HepG2 (cell line): ENCODE results near the gene JAG1. TPM values are rescaled to one million over a fixed set of nuclear protein-coding genes. Genes with fewer than 3 reads are reported as not detected.
A peak's percentile ranks its signal among the peaks of the same experiment; 100 is the strongest.

Source experiments
- ELF4 ChIP-seq: sonication (generic); formaldehyde crosslinking; IDR thresholded peaks from 2 replicates; pipeline ENCODE4 v1.5.0; 2020; ENCODE audit warnings: missing genetic modification reagents, mild to moderate bottlenecking, moderate library complexity, borderline replicate concordance
- FOXA1 ChIP-seq, 2 experiments: fragments of 450-650 bp in 1 of 2; sonication (generic) in 1 of 2; formaldehyde crosslinking in 1 of 2; IDR thresholded peaks; 2 replicates each; pipeline versions ENCODE4 v1.4.0 to v1.6.1; 2016 to 2020; ENCODE audit warnings: missing genetic modification reagents in 1 of 2
- HMG20A ChIP-seq: IDR thresholded peaks from 2 replicates; pipeline ENCODE4 v1.6.1; 2016; ENCODE audit warnings: borderline replicate concordance
- LCORL ChIP-seq, 2 experiments: fragments of 450-650 bp in 1 of 2; sonication (generic) in 1 of 2; formaldehyde crosslinking in 1 of 2; IDR thresholded peaks; 2 replicates each; pipeline versions ENCODE4 v1.5.0 to v1.6.1; 2017 to 2020; ENCODE audit warnings: antibody characterized with exemption in 1 of 2, missing genetic modification reagents in 1 of 2
- MZF1 ChIP-seq: sonication (generic); formaldehyde crosslinking; IDR thresholded peaks from 2 replicates; pipeline ENCODE4 v1.8.1; 2023; ENCODE audit warnings: mild to moderate bottlenecking, missing genetic modification reagents, borderline replicate concordance
- POLR2A ChIP-seq, 2 experiments: IDR thresholded peaks; 2 replicates each; pipeline ENCODE4 v1.6.1; 2011; ENCODE audit warnings: low read depth in 2 of 2, low read length in 2 of 2, mild to moderate bottlenecking in 1 of 2, moderate library complexity in 1 of 2; ENCODE audit not compliant: insufficient read depth in 1 of 2
- RARA ChIP-seq: IDR thresholded peaks from 2 replicates; pipeline ENCODE4 v1.6.1; 2016; ENCODE audit warnings: missing genetic modification reagents, missing compliant biosample characterization
- SRSF4 ChIP-seq: fragments of 200-400 bp; formaldehyde crosslinking; IDR thresholded peaks from one replicate; pipeline ENCODE4 v1.6.1; 2018; ENCODE audit warnings: mild to moderate bottlenecking, low read depth, low read length, moderate library complexity; ENCODE audit not compliant: poor library complexity, severe bottlenecking
- YEATS4 ChIP-seq: sonication (generic); formaldehyde crosslinking; IDR thresholded peaks from 2 replicates; pipeline ENCODE4 v1.4.0; 2020; ENCODE audit warnings: missing genetic modification reagents, borderline replicate concordance
- ZKSCAN5 ChIP-seq: sonication (generic); formaldehyde crosslinking; IDR thresholded peaks from 2 replicates; pipeline ENCODE4 v1.5.1; 2020; ENCODE audit warnings: mild to moderate bottlenecking, missing genetic modification reagents
- ZNF205 ChIP-seq: IDR thresholded peaks from 2 replicates; pipeline ENCODE4 v1.6.1; 2018; ENCODE audit warnings: missing biosample characterization, missing genetic modification reagents
- ZNF207 ChIP-seq: fragments of 450-650 bp; IDR thresholded peaks from 2 replicates; pipeline ENCODE4 v1.6.1; 2016; ENCODE audit warnings: antibody characterized with exemption, borderline replicate concordance
- ZNF431 ChIP-seq: sonication (generic); formaldehyde crosslinking; IDR thresholded peaks from 2 replicates; pipeline ENCODE4 v1.9.0; 2022; ENCODE audit warnings: missing genetic modification reagents, low read depth, mild to moderate bottlenecking, borderline replicate concordance
- ZNF557 ChIP-seq: sonication (generic); formaldehyde crosslinking; IDR thresholded peaks from 2 replicates; pipeline ENCODE4 v1.4.0; 2020; ENCODE audit warnings: missing genetic modification reagents
- ZNF644 ChIP-seq: IDR thresholded peaks from 2 replicates; pipeline ENCODE4 v1.6.1; 2016; ENCODE audit warnings: low read depth
- ZNF724P ChIP-seq: sonication (generic); formaldehyde crosslinking; IDR thresholded peaks from 2 replicates; pipeline ENCODE4 v1.8.0; 2022; ENCODE audit warnings: missing genetic modification reagents, borderline replicate concordance
- polyA plus RNA-seq, 8 experiments: library from polyadenylated mRNA; depleted of rRNA in 3 of 8; stranded (reverse) in 7 of 8; unstranded in 1 of 8; fragments of >200 nt; fragmentation: Illumina TruSeq in 4 of 8; extraction: Trizol in 4 of 8; gene quantifications; 2 replicates each; pipeline versions ENCODE4 v1.2.1 to v1.2.3, GENCODE V29; 2011 to 2016; ENCODE audit warnings: low read depth in 4 of 8, missing spikeins in 1 of 8, mixed read lengths in 1 of 8; ENCODE audit not compliant: insufficient read depth in 1 of 8
- total RNA-seq, 5 experiments: library from RNA; depleted of rRNA; stranded (reverse); fragments of >200 nt; fragmentation: Illumina TruSeq; extraction: Trizol; gene quantifications; 2 replicates each; pipeline ENCODE4 v1.2.3, GENCODE V29; 2016; ENCODE audit warnings: low read depth in 1 of 5
- TF ChIP-seq, protein P1 (sequence below), 2 experiments: sonication (generic) in 1 of 2; formaldehyde crosslinking in 1 of 2; IDR thresholded peaks; 2 replicates each; pipeline versions ENCODE4 v1.6.1 to v1.9.0; 2014 to 2022; ENCODE audit warnings: antibody characterized with exemption in 1 of 2, borderline replicate concordance in 1 of 2, inconsistent platforms in 1 of 2, low read depth in 1 of 2, missing genetic modification reagents in 1 of 2
- TF ChIP-seq, protein P2 (sequence below): sonication (generic); formaldehyde crosslinking; IDR thresholded peaks from 2 replicates; pipeline ENCODE4 v1.8.0; 2022; ENCODE audit warnings: mild to moderate bottlenecking, missing genetic modification reagents, borderline replicate concordance
- TF ChIP-seq, protein P3 (sequence below): sonication (generic); formaldehyde crosslinking; IDR thresholded peaks from 2 replicates; pipeline ENCODE4 v1.4.0; 2020; ENCODE audit warnings: missing genetic modification reagents, borderline replicate concordance

The JAG1 gene
- total and polyA plus RNA-seq, 2 of the 13 experiments (the other 11 are each of a cell fraction or from before 2014, with no cell fraction given), result 47.1 to 56.3 TPM

DNA sequence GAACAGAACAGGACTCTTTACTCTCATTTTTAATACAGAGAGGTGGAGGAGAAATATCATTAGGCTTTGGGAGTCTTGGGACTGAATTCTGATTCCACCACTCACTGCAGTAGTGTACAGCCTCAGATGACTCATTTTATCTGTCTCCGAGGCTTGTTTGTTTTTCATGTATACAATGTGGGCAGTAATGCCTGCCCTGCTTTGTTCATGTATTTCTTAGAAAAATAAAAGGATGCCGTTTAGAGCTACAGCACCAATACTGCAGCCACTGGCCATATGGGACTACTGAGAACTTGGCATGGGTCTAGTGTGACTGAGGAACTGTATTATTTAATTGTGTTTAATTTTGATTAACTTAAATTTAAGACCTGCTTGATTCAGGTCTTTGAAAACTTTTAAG, 41.2 kb upstream of the JAG1 start (continued):
- TF ChIP-seq LCORL (IDR thresholded peaks at IDR 0.05), result no peak
- TF ChIP-seq LCORL (CRISPR knock-in tag; IDR thresholded peaks at IDR 0.05), result no peak
- TF ChIP-seq ZNF431 (CRISPR knock-in tag), result no peak
- peak; percentile 75; the same call in 1 of the 2 replicates for TF ChIP-seq HMG20A (CRISPR knock-in tag)
- TF ChIP-seq, protein P1, sequence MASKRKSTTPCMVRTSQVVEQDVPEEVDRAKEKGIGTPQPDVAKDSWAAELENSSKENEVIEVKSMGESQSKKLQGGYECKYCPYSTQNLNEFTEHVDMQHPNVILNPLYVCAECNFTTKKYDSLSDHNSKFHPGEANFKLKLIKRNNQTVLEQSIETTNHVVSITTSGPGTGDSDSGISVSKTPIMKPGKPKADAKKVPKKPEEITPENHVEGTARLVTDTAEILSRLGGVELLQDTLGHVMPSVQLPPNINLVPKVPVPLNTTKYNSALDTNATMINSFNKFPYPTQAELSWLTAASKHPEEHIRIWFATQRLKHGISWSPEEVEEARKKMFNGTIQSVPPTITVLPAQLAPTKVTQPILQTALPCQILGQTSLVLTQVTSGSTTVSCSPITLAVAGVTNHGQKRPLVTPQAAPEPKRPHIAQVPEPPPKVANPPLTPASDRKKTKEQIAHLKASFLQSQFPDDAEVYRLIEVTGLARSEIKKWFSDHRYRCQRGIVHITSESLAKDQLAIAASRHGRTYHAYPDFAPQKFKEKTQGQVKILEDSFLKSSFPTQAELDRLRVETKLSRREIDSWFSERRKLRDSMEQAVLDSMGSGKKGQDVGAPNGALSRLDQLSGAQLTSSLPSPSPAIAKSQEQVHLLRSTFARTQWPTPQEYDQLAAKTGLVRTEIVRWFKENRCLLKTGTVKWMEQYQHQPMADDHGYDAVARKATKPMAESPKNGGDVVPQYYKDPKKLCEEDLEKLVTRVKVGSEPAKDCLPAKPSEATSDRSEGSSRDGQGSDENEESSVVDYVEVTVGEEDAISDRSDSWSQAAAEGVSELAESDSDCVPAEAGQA (IDR thresholded peaks at IDR 0.05; ENCODE audit: low read depth), result no peak
- TF ChIP-seq, protein P1 (CRISPR knock-in tag; IDR thresholded peaks at IDR 0.05; ENCODE audit: borderline replicate concordance), result no peak
- TF ChIP-seq ZNF644 (CRISPR knock-in tag), result peak; percentile 57; the same call in 1 of the 2 replicates
- no peak for TF ChIP-seq ZNF205 (CRISPR knock-in tag)
- TF ChIP-seq, protein P2, sequence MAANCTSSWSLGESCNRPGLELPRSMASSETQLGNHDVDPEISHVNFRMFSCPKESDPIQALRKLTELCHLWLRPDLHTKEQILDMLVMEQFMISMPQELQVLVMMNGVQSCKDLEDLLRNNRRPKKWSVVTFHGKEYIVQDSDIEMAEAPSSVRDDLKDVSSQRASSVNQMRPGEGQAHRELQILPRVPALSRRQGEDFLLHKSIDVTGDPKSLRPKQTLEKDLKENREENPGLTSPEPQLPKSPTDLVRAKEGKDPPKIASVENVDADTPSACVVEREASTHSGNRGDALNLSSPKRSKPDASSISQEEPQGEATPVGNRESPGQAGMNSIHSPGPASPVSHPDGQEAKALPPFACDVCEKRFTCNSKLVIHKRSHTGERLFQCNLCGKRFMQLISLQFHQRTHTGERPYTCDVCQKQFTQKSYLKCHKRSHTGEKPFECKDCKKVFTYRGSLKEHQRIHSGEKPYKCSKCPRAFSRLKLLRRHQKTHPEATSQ, result no peak
- no peak for TF ChIP-seq ZNF207
- TF ChIP-seq ZNF724P (CRISPR knock-in tag), result no peak
- TF ChIP-seq ELF4 (CRISPR knock-in tag), result no peak
- TF ChIP-seq, protein P3, sequence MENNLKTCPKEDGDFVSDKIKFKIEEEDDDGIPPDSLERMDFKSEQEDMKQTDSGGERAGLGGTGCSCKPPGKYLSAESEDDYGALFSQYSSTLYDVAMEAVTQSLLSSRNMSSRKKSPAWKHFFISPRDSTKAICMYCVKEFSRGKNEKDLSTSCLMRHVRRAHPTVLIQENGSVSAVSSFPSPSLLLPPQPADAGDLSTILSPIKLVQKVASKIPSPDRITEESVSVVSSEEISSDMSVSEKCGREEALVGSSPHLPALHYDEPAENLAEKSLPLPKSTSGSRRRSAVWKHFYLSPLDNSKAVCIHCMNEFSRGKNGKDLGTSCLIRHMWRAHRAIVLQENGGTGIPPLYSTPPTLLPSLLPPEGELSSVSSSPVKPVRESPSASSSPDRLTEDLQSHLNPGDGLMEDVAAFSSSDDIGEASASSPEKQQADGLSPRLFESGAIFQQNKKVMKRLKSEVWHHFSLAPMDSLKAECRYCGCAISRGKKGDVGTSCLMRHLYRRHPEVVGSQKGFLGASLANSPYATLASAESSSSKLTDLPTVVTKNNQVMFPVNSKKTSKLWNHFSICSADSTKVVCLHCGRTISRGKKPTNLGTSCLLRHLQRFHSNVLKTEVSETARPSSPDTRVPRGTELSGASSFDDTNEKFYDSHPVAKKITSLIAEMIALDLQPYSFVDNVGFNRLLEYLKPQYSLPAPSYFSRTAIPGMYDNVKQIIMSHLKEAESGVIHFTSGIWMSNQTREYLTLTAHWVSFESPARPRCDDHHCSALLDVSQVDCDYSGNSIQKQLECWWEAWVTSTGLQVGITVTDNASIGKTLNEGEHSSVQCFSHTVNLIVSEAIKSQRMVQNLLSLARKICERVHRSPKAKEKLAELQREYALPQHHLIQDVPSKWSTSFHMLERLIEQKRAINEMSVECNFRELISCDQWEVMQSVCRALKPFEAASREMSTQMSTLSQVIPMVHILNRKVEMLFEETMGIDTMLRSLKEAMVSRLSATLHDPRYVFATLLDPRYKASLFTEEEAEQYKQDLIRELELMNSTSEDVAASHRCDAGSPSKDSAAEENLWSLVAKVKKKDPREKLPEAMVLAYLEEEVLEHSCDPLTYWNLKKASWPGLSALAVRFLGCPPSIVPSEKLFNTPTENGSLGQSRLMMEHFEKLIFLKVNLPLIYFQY (CRISPR knock-in tag), result no peak
- no peak for TF ChIP-seq YEATS4 (CRISPR knock-in tag)
- no peak for TF ChIP-seq SRSF4
- TF ChIP-seq ZKSCAN5 (CRISPR knock-in tag), result no peak
- no peak for TF ChIP-seq POLR2A (IDR thresholded peaks at IDR 0.05; ENCODE audit: insufficient read depth in 1 of 2, low read depth in 2 of 2, low read length in 2 of 2)
- TF ChIP-seq FOXA1 (IDR thresholded peaks at IDR 0.05), result 0 out of 2 replicates have a peak, but pooled peaks have one; percentile 49
- TF ChIP-seq FOXA1 (CRISPR knock-in tag; IDR thresholded peaks at IDR 0.05), result peak; percentile 82
- TF ChIP-seq RARA (CRISPR knock-in tag), result 0 out of 2 replicates have a peak, but pooled peaks have one; percentile 24
- TF ChIP-seq ZNF557 (CRISPR knock-in tag), result no peak
- no peak for TF ChIP-seq MZF1 (CRISPR knock-in tag)
